Measurements from ENCODE around the gene CSTF3.
"Not testable (repeated sequence)": the region's sequence is repeated elsewhere in the genome, so short reads cannot be mapped to it uniquely, and the experiment has no call there.

Gene CSTF3
- total RNA-seq, result 23.1 to 42.4 (median 26.8) reads per million in 3 experiments

DNA sequence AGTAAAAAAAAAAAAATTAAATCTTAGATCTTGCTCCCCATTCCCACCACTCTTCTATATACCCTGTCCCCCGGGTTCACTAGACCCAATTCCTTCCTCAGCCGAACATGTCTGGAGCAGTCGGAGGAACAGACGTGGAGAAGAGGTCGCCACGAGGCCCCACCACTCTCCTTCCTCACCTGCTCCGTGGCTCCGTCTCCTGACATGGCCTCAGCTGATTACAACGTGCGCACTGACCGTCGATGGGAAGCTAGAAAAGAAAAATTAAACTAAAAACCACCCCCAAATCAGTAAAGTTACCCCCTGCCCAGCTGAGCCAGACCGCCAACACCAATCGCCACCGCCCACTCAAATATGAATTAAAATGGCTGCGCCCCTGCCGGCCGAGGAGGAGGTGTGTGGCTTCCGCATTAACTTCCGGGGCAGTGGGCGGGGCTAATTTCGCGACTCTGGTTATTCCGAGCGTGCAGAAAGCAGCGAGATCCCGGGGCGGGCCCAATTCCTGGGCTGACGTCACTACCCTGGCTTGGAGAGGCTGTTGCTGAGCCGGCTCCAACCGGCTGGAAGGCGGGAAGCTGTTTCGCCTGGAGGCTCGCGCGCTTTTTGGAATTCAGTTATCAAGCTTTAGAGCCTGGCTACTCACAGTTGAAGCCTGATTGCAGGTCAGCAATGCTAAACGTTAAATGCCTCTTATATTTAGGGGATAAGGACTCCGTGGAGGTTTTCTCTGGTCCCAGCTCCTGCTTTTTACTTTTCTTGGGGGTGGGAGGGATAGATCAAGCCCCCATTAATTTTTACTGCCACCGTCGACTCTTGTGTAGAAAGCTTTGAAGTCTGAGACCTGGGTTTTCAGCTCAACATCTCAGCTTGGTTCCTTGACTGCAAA is at the start of gene CSTF3:
TSS of gene CSTF3 (minus strand) at position 361 of the 886 bp plus-strand sequence. CDS start at position 206, 155 bp downstream.
- peak; percentile 89 for DNase-seq

DNA sequence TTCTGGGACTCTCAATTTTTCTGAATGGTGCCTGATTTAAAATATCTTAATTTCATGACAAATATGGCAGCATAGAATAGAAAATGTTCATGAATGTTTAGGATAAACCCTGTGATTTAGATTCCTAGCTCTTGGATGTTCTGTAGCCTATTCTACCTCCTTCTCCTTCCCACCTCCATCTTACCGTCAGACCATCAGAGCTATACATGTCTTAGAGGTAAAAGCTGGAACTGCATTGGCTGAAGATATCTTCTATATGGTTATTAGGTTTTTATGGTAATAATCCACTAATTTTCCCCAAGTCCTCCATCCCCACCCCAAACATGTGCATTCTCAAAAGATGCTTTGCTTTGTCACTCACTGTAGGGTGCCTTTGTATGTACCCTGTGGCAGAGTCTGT is 46.9 kb upstream of the CSTF3 start:
- no peak for DNase-seq

DNA sequence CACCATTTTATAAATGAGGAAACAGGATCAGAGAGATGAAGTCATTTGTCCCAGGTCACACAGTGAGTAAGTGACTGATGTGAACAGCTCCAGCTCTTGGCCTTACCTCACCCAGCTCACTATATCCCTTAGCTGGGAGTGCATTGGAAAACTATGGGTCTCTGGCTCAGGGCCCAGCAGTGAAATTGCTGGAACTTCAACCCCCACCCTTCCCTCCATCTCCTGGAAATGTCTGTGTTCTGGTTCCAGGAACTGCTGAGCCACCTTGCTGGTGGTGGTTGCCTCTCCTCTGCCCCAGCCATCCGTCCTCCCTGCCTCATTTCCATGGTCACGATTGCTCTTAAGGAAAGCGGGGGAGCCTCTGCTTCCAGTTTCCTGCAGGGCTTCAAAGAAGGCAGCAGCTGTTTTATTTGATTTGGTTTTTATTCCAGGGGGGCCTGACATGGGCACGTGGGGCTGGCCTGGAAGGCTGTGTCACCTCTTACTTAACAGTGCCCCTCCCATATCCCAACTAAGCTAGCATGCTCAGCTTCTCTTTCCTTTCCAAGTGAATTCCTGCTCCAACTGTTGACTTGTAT is 46.2 kb upstream of the CSTF3 start:
- DNase-seq, result no peak

DNA sequence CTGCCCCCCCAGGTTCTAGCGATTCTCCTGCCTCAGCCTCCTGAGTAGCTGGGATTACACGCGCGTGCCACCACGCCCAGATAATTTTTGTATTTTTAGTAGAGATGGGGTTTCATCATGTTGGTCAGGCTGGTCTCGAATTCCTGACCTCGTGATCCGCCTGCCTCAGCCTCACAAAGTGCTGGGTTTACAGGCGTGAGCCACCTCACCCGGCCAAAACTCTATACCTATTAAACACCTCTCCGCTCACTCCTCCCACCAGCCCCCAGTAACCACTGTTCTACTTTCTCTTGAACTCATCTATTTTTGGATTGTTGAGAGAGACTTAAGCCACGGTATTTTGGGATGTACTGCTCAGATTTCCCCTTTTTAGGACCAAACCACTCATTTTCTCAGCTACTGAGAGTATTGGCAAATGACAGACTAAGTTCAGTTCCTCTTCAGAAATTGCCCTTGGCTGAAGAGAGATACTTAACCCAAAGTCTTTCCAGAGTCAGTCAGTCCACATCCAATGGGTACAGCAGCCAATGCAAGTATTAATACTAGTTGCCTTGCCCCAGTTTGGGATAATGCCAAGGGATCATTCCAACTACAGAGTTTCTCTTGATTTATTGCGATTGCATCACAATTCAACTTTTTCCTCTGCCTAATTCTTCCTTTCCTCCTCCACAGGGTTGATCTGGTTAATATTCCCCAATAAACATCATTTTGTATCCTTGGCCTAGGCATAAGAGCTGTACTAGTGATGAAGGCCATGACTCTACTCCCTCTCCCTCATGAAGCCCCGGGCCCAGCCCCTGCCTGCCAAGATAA is 36.8 kb upstream of the CSTF3 start:
- no peak for DNase-seq

DNA sequence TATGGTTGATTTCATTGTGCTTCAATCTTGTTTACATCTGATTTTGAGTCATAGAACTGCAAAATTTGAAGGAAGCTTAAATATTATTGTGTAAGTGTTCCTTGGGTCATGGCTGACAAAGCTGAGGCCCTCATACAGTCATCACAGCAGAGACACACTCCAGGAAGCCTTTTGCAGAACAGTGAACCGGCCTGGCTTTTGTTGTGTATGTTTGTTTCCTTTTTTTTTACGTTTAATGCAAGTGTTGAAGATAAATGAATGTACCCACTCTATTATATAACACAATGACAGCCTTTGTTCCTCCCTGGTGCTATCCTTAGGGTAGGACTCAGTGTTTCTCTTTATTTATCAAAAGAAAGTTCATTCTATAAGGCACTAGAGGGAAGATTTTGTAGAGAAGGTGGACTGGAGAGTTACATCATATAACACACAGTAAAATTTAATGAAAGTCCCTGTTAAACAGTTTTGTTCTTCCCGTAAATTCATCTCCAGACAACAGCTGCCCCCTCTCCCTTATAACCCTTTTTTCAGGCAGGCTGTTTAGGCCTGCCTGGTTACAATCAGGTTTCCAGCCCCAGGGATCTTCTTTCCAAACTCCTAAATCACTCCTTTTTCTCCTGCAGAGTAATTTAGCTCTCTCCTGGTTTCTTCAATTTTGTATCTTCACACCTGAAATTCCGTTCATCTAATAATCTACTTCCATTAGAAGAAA is 34.3 kb upstream of the CSTF3 start:
- no peak for DNase-seq

DNA sequence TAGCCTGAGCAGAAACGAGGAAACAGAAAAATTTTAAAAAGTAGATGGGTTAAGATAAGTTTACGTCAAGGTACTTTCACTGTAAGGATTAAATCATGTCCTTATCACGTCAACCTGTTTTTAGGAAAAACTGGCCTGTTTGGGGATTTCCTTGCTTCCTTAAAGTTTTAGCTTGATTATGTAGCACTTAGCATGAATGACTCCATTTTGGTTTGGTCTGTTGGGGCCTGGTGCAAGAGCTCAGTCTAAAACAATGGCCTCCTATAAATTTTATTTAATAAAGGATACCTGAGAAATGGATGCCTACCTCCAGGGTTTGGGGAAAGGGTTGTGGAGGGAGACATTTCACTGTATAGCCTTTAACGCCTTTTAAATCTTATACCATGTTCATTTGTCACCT is 33.2 kb upstream of the CSTF3 start:
- no peak for DNase-seq

DNA sequence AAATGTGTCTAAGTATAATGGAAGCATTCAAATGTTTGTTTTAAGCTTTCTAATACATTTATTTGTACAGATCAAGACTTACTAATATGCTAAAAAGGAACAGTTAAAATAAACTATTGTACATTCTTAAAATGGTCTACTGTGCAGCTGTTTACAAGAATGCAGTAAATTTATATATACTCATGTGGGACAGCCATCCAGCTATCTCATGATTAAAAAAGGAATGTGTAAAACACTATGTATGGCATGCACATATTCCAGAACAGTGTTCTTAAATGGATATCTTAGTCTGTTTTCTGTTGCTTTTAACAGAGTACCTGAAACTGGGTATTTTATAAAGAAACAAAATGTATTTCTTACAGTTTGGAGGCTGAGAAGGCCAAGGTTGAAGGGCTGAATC is 30.2 kb upstream of the CSTF3 start:
- DNase-seq, result no peak

DNA sequence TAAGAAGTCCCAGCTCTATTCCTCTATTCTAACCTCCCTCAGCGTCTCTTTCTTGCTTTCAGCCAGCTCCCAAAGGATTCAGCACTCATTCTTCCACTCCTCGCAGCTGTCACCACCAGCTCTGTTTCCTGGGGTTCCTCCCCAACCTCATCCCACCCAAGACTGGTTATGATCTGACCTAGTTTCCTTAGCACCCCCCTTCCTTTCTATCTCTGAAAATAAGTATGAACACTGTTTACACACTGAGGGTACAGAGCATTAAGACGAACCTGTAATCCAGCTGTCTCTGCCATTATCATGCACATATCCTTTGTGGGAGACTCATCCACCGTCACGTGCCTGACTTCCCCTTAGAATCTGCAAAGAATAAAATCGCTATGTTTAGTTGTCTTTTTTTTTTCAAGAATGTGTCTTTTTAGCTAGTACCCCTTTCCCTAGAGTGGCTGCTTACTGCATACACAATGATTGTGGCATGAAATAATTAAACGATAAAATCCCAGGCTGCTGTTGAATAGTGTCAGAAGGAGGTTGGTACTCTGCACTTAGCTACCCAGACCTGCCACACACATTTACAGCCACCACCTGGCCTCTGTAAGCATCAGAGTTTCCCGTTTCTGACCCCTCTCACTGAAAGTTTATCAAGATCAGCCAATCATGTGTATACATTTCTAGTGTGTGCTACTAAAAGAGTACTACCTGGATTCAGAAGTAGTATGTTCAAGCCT is 26.9 kb upstream of the CSTF3 start:
- no peak for DNase-seq

DNA sequence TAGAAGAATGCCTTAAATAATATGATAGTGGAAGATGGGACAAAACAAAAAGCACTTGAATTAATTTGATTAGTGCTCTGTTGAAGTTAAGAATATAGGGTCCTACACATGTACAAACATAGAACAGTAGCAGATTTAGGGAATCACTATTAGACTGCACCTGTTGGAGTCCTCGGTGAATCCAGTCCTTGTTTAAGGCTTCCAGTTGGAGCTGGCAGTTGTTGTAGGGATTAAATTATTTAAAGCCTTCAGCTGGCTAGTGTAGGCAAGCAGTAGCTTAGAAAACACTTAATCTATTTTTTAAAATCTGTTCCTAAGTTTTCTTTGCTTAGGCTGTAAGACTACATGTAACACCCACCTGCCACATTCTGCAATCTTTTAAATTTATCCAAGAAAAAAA is 24.5 kb upstream of the CSTF3 start:
- DNase-seq, result no peak

DNA sequence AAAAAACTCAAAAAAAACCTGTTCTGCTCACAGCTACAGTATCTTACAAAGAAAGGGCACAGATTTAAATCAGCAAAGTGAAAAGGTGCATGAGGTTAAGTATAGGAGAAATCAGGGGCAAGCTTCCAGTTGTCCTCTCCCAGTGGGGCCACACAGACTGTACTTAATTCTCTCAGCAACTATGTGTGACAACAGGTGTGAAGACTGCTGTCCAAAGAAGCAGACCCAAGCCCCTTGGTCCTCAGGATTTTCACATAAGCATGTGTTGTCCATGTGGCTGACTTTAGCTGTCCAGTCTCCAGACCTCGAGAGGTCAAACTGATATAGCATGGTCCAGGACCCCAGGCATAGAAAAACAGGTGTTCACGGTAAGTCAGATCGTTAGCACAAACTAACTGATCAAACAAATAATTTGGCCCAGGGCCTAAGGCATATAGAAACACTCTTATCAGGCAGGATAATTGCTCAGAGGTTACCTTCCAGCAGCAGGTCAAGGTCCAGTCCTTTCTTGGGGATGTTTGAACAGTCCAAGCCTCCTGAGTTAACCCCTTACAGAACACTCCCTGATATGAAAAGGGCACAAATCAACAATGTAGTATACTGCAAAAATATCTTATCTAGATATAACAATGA is 21.1 kb upstream of the CSTF3 start:
- no peak for DNase-seq

DNA sequence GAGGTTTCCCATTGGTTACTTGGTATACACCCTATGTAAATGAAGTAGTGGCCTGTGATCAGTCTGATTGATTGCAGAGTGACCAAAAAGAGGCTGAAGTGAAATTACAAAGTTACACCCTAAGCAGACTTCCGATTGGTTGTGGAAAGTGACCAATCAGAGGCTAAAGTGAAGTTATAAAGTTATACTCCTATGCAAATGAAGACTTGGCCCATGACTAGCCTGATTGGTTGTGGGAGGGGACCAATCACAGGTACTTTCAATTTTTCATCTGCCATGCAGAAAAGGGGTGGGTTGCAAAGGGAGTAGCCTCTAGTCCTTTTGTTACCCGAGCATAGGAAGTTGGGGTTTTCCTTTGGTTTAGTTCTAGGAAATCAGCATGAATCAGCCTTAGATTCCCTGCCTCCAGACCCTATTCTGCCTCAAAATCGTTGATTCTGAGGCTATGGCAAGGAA is 18.1 kb upstream of the CSTF3 start:
- no peak for DNase-seq

DNA sequence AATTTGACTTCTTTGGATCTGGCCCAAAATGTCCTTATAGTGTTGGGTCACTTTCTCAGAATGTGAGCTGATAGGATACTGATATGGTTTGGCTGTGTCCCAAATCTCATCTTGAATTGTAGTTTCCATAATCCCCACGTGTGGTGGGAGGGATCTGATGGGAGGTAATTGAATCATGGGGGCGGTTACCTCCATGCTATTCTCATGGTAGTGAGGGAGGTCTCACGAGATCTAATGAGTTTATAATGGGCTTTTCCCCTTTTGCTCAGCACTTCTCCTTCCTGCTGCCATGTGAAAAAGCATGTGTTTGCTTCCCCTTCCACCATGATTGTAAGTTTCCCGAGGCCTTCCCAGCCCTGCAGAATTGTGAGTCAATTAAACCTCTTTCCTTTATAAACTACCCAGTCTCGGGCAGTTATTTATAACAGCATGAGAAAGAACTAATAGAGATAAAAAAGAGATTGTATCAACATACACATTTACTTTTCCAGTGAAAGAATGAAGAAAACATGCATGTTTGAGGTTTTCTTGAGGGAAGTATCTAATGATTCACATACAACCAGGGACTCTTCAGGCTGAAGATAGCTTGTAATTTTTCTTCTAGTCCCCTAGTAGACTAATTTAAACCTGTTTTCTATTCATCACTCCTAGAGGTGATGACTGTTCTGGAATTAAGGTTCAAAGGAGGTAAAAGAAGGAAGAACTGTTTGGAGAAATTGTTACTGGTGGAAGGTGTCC is 17.3 kb upstream of the CSTF3 start:
- no peak for DNase-seq

DNA sequence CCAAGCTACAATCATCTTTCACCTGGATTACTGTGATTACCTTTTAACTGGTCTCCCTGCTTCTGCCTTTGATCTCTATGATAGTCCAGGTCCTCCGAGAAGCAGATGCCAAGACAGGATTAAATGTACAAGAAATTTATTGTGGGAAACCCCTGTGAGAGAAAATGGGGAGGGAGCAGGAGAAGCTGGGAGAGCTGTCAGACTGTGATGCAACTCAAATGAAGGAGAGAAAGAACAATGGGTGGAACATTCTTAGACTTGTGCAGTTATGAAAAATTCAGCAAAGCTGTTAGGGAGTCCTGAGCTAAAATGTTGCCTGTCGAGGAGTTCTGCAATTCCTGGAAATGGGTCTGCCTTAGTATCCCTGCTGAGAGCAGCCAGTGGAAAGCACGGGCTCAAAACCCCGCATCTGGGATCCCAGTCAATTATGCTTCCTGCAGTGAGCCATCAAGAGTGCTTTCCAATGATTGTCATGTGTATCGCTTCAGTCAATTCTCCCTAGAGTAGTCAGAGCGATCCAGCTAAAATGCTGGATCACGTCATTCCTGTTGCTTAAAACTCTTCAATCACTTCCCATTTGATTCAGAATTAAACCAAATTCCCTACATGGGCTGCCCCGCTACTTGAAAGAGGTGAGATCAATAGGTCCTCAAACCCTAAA is 16.5 kb upstream of the CSTF3 start:
- no peak for DNase-seq

DNA sequence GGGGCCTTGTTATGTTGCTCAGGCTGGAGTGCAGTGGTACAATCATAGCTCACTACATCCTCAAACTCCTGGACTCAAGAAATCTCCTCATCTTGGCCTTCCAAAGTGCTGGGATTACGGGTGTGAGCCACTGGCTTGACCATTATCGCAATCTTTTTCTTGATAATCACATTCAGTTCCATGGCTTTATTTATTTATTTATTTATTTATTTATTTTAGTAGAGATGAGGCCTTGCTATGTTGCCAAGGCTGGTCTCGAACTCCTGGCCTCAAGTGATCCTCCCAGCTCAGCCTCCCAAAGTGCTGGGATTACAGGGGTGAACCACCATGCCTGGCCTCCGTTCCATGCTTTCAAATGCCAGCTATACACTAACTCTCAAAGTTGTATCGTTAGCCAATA is 15.5 kb upstream of the CSTF3 start:
- DNase-seq, result not testable (repeated sequence)

DNA sequence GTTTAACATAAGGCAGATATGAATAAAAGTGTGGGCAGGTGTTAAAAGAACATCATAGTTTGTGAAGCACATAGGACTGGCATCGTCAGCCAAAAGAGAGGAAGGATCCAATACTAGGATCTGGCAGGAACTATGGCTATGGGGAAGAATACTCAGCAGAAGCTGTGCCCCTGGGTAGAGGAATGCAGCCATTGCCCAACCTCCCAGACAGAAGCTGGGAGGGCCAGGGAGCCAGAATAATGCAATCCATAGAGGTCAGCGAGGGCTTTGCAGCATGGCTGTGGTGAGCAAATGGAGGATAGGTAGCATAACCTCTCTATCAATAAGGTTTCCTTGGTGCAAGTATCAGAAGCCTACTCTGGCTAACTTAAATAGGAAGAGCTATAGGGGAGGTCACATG is 11.7 kb upstream of the CSTF3 start:
- DNase-seq, result no peak

DNA sequence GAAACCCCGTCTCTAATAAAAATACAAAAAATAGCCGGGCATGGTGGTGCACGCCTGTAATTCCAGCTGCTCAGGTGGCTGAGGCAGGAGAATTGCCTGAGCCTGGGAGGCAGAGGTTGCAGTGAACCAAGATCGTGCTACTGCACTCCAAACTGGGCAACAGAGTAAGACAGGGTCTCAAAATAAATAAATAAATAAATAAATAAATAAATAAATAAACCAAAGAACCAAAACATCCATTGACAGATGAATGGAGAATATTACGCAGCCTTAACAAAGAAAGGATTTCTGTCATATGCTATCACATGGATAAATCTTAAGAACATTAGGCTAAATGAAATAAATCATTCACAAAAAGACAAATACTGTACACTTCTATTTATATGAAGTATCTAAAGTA is 11.1 kb upstream of the CSTF3 start:
- DNase-seq, result no peak

DNA sequence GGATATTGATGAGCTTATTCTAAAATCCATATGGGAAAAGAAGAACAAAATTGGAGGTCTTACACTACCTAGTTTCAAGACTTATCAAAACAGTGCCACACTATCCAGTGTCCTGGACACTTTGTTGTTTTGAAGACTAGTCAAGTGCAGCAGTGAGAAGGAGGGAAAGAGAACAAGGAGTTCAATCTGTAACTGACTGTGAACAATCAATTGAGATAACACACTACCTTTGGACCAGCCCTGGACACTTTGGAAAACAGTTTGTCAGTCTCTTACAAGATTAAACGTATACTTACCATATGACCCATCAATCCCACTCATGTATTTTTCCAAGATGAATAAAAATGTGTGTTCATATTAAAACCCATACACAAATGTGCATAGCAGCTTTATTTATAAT is 10.0 kb upstream of the CSTF3 start:
- no peak for DNase-seq

DNA sequence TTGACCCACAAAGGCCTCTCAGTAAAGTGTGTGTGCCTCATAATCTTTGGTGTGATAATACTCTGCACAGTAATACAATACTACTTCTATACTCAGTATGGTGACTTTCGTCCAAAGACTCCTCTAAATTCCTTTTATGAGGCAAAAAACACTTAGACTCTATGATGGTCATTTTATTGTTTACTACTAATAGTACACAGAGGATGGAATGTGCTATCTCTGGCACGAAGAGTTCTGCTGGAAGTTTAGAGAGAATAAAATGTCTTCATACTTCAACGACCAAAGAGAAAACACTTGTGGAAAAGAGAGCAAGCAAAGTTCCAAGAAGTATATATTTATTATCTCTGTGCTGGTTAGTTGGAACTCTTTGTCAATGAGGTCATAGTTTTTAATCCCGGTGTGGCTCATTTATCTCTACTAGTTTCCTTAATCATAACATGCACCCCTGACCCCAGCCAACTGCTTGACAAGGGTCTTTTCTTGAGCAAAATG is 7.5 kb upstream of the CSTF3 start:
- no peak for DNase-seq

DNA sequence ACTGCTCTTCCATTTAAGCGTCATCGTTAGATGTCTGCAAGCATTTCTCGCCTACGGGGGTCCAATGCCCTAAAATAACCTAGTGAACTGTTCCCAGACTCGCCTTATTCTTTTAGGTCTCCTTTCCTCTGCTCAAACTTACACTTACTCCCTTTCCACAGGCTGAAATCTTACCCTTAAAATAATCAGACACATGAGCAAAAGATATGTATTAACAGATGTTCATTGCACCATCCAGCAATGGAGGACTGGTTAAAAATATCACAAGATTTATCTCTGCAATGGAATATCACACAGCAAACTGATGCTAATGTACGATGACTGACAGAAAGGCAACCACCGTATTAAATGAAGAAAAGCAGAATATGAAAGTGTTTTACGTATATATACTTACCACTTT is 1.6 kb upstream of the CSTF3 start:
- DNase-seq, result no peak

DNA sequence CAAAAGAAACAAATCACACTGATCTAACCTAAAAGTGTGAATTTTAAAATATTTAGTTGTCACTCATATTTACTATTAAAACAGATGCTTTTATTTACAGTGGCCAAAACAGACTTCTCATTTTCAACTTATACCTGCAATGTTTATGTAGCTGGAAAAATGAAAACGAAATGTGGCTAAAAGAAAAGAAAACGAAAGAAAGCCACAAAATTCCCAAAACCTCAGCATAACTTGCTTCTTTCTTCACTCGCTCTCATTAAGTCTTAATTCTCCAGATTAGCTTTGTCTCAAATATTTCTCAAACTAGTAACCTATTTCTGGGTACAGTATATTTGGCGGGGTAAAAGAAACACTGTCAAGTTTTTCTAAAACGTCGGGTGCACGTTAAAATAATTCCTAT is 693 bp downstream of the CSTF3 start:
- no peak for DNase-seq
